Ishikawa (cell line): ENCODE measurements around the gene COL24A1.

Experiments
- CEBPB ChIP-seq: IDR thresholded peaks from 2 replicates; pipeline ENCODE4 v1.6.1; 2012
- EP300 ChIP-seq: IDR thresholded peaks from 2 replicates; pipeline ENCODE4 v1.6.1; 2012; ENCODE audit warnings: borderline replicate concordance
- FOXM1 ChIP-seq: IDR thresholded peaks from 2 replicates; pipeline ENCODE4 v1.6.1; 2012; ENCODE audit warnings: low read depth, borderline replicate concordance
- TAF1 ChIP-seq: IDR thresholded peaks from 2 replicates; pipeline ENCODE4 v1.6.1; 2012; ENCODE audit warnings: low read depth, mild to moderate bottlenecking
- TF ChIP-seq, protein P1 (sequence below): IDR thresholded peaks from 2 replicates; pipeline ENCODE4 v1.6.1; 2012; ENCODE audit warnings: low read depth, mild to moderate bottlenecking
- TF ChIP-seq, protein P2 (sequence below): IDR thresholded peaks from 2 replicates; pipeline ENCODE4 v1.6.1; 2012

- no peak for TF ChIP-seq TAF1
- TF ChIP-seq CEBPB, result no peak
- TF ChIP-seq, protein P1, sequence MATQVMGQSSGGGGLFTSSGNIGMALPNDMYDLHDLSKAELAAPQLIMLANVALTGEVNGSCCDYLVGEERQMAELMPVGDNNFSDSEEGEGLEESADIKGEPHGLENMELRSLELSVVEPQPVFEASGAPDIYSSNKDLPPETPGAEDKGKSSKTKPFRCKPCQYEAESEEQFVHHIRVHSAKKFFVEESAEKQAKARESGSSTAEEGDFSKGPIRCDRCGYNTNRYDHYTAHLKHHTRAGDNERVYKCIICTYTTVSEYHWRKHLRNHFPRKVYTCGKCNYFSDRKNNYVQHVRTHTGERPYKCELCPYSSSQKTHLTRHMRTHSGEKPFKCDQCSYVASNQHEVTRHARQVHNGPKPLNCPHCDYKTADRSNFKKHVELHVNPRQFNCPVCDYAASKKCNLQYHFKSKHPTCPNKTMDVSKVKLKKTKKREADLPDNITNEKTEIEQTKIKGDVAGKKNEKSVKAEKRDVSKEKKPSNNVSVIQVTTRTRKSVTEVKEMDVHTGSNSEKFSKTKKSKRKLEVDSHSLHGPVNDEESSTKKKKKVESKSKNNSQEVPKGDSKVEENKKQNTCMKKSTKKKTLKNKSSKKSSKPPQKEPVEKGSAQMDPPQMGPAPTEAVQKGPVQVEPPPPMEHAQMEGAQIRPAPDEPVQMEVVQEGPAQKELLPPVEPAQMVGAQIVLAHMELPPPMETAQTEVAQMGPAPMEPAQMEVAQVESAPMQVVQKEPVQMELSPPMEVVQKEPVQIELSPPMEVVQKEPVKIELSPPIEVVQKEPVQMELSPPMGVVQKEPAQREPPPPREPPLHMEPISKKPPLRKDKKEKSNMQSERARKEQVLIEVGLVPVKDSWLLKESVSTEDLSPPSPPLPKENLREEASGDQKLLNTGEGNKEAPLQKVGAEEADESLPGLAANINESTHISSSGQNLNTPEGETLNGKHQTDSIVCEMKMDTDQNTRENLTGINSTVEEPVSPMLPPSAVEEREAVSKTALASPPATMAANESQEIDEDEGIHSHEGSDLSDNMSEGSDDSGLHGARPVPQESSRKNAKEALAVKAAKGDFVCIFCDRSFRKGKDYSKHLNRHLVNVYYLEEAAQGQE, result no peak
- no peak for TF ChIP-seq FOXM1
- TF ChIP-seq, protein P2, sequence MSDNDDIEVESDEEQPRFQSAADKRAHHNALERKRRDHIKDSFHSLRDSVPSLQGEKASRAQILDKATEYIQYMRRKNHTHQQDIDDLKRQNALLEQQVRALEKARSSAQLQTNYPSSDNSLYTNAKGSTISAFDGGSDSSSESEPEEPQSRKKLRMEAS, result no peak
- TF ChIP-seq EP300, result no peak
Observed at GRCh38 chr1:86147755-86148154, 8.8 kb downstream of the COL24A1 start.
